Measurements from ENCODE around the gene PANX2. TPM values are rescaled to one million over a fixed set of nuclear protein-coding genes. Genes with fewer than 3 reads are reported as not detected.

Gene PANX2, protein sequence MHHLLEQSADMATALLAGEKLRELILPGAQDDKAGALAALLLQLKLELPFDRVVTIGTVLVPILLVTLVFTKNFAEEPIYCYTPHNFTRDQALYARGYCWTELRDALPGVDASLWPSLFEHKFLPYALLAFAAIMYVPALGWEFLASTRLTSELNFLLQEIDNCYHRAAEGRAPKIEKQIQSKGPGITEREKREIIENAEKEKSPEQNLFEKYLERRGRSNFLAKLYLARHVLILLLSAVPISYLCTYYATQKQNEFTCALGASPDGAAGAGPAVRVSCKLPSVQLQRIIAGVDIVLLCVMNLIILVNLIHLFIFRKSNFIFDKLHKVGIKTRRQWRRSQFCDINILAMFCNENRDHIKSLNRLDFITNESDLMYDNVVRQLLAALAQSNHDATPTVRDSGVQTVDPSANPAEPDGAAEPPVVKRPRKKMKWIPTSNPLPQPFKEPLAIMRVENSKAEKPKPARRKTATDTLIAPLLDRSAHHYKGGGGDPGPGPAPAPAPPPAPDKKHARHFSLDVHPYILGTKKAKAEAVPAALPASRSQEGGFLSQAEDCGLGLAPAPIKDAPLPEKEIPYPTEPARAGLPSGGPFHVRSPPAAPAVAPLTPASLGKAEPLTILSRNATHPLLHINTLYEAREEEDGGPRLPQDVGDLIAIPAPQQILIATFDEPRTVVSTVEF
- total RNA-seq, result 1 to 10 TPM; 1.4 to 4.3 (median 1.8) TPM

GRCh38 chr22:50170453-50171318 is at the start of gene PANX2:
TSS of gene PANX2 (plus strand) at chr22:50170731. CDS start at chr22:50170731, 0 bp downstream.
- TF ChIP-seq POLR2A (IDR thresholded peaks at IDR 0.05) (no peak), CTCF (IDR thresholded peaks at IDR 0.05) (no peak)
- intact Hi-C loops (cut with DNase I; ENCODE audit: low total_unique reads), result no loop called here
- no peak for DNase-seq (ENCODE audit: low spot score in 2 of 2)
- 24 to 32% methylated on average over 25 to 29 of the region's 105 CpGs for WGBS, 2 donors
- H3K4me3 ChIP-seq (ENCODE audit: low read depth, poor library complexity, severe bottlenecking), result no peak within 1 kb of the TSS

DNA sequence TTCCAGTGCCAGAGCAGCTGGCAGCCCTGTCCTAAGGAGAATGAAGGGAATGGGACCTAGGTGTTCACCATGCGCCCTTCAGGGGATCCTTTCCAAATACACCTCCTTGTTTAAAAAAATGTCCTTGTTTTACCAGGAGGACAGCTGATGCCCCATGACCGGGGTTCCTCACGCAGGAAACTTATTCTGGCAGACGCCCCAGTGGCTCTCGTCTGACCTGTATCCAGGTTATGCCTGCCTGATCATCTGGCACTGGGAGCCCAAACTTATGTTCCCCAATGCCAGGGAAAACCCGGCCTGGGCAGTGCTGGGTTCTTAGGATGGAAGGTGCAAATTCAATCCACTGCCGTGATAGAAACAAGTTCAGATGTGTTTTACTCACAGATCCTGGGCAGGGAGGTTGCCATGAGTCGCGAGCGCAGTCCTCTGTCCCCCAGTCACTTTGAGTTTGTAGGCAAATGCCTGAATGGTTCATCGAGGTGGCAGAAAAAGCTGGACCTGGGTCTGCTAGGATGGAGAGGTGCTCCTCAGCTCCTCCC is 49.3 kb upstream of the PANX2 start:
- intact Hi-C loops (cut with DNase I; ENCODE audit: low total_unique reads), result no loop called here
- peak in 1 of 2 donors; percentile 74 for DNase-seq (ENCODE audit: low spot score in 2 of 2)
- TF ChIP-seq CTCF (IDR thresholded peaks at IDR 0.05) (no peak), POLR2A (IDR thresholded peaks at IDR 0.05) (no peak)
- no peak overlapping the region for H3K4me3 ChIP-seq (ENCODE audit: low read depth, poor library complexity, severe bottlenecking)
- WGBS, 2 donors, result 78 to 89% methylated on average over 11 of the region's 11 CpGs

DNA sequence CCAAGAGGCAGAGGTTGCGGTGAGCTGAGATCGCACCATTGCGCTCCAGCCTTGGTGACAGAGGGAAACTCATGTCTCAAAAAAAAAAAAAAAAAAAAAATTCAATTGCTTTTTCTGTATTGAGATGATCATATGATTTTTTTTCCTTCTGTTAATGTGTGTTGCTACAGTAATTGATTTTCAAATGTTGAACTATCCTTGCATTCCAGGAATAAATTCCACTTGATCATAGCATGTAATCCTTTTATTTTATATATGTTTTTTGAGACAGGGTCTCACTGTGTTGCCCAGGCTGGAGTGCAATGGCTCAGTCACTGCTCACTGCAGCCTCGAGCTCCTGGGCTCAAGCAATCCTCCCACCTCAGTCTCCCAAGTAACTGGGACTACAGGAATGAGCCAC is 47.4 kb upstream of the PANX2 start:
- no peak overlapping the region for H3K4me3 ChIP-seq (ENCODE audit: low read depth, poor library complexity, severe bottlenecking)
- intact Hi-C loops (cut with DNase I; ENCODE audit: low total_unique reads), result no loop called here
- no peak for DNase-seq (ENCODE audit: low spot score in 2 of 2)
- TF ChIP-seq CTCF (IDR thresholded peaks at IDR 0.05) (no peak), POLR2A (IDR thresholded peaks at IDR 0.05) (no peak)
- 80 to 96% methylated on average over 4 of the region's 4 CpGs for WGBS, 2 donors

- no peak for DNase-seq (ENCODE audit: low spot score in 2 of 2)
- 78 to 85% methylated on average over 9 of the region's 9 CpGs for WGBS, 2 donors
- H3K4me3 ChIP-seq (ENCODE audit: low read depth, poor library complexity, severe bottlenecking), result no peak overlapping the region
- TF ChIP-seq POLR2A (IDR thresholded peaks at IDR 0.05) (no peak), CTCF (IDR thresholded peaks at IDR 0.05) (no peak)
- intact Hi-C loops (cut with DNase I; ENCODE audit: low total_unique reads), result no loop called here
Measured at GRCh38 chr22:50125029-50125428, 45.5 kb upstream of the PANX2 start.

DNA sequence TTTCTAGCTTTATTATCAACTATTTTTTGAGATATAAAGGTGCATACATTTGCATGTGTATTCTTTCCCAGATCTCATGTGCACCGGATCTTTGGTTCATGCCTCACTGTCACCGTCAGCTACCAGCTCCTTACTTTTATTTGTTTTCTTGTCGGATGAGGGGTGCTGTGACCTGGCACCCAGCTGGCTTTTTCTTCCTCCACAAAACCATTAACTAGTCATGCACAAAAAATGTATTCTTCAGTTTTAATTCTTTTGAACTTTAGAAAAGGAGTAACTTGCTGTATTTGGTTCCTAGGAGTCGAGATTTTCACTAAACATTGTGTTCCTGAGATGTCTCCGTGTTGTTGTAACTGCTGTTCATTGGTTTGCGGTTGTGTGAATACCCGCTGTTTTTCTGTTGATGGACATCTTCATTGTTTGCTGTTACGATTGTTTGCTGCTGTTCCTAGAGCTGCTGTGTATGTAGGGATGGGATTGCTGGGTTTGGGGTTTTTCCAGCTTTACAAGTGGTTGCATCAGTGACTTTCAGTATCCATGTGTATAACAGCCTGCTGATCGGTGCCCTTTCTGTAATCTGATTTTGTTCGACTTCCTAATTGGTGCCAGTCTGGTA is 41.3 kb upstream of the PANX2 start:
- intact Hi-C loops (cut with DNase I; ENCODE audit: low total_unique reads), result no loop called here
- DNase-seq (ENCODE audit: low spot score in 2 of 2), result no peak
- no peak overlapping the region for H3K4me3 ChIP-seq (ENCODE audit: low read depth, poor library complexity, severe bottlenecking)
- WGBS, 2 donors, result 89 to 90% methylated on average over 10 of the region's 10 CpGs
- TF ChIP-seq CTCF (IDR thresholded peaks at IDR 0.05), result no peak
- TF ChIP-seq POLR2A (IDR thresholded peaks at IDR 0.05), result no peak
